Hepatocyte (in vitro differentiated cells): ENCODE results near the gene DUSP8. TPM values are rescaled to one million over a fixed set of nuclear protein-coding genes. Genes with fewer than 3 reads are reported as not detected.

Experiments
- DNase-seq: peaks from one replicate; pipeline ENCODE4 v3.0.0-alpha.2; 2016; ENCODE audit warnings: low spot score
- H2AFZ ChIP-seq: fragments of 200-600 bp; sonication (generic); 2 replicates; pipeline ENCODE4 v1.6.0; 2016; ENCODE audit warnings: antibody characterized with exemption, mild to moderate bottlenecking
- H3K27ac ChIP-seq: fragments of 200-600 bp; sonication (generic); 2 replicates; pipeline ENCODE4 v1.5.1; 2016; ENCODE audit warnings: mild to moderate bottlenecking
- H3K27me3 ChIP-seq: fragments of 200-600 bp; sonication (generic); 2 replicates; pipeline ENCODE4 v1.6.1; 2016
- H3K36me3 ChIP-seq: fragments of 200-600 bp; sonication (generic); replicated peaks from 2 replicates; pipeline ENCODE4 v1.5.1; 2016; ENCODE audit warnings: low read depth; ENCODE audit not compliant: insufficient read depth
- H3K4me1 ChIP-seq: fragments of 200-600 bp; sonication (generic); 2 replicates; pipeline ENCODE4 v1.5.1; 2016; ENCODE audit warnings: mild to moderate bottlenecking, moderate library complexity; ENCODE audit not compliant: insufficient read depth
- H3K4me2 ChIP-seq: fragments of 200-600 bp; sonication (generic); 2 replicates; pipeline ENCODE4 v1.6.0; 2016
- H3K4me3 ChIP-seq: fragments of 200-600 bp; sonication (generic); 2 replicates; pipeline ENCODE4 v1.5.1; 2016; ENCODE audit warnings: mild to moderate bottlenecking
- H3K79me2 ChIP-seq: fragments of 200-600 bp; sonication (generic); 2 replicates; pipeline ENCODE4 v1.6.0; 2017; ENCODE audit warnings: mild to moderate bottlenecking
- H3K9me2 ChIP-seq: fragments of 200-600 bp; sonication (generic); replicated peaks from 2 replicates; pipeline ENCODE4 v1.6.0; 2017; ENCODE audit warnings: mild to moderate bottlenecking; ENCODE audit not compliant: insufficient read depth
- H3K9me3 ChIP-seq: fragments of 200-600 bp; sonication (generic); 2 replicates; pipeline ENCODE4 v1.5.1; 2016; ENCODE audit warnings: low read depth, mild to moderate bottlenecking
- H4K20me1 ChIP-seq: fragments of 200-600 bp; sonication (generic); 2 replicates; pipeline ENCODE4 v1.6.0; 2016; ENCODE audit warnings: mild to moderate bottlenecking; ENCODE audit not compliant: insufficient read depth, poor library complexity, severe bottlenecking
- EZH2 ChIP-seq: fragments of 200-600 bp; sonication (generic); IDR thresholded peaks from 2 replicates; pipeline ENCODE4 v1.6.1; 2016; ENCODE audit warnings: antibody characterized with exemption, mild to moderate bottlenecking, borderline replicate concordance
- EZH2phosphoT487 ChIP-seq: fragments of 200-600 bp; sonication (generic); IDR thresholded peaks from one replicate; pipeline ENCODE4 v1.6.1; 2018; ENCODE audit warnings: antibody characterized with exemption, mild to moderate bottlenecking, low read depth, moderate library complexity; ENCODE audit not compliant: unreplicated experiment, severe bottlenecking
- WGBS: methylation state at CpG from one replicate; pipeline ENCODE4 v1.1.6; 2016; ENCODE audit warnings: low lambda C conversion rate; ENCODE audit errors: missing lambda C conversion rate; 5-methylcytosine and 5-hydroxymethylcytosine counted together
- polyA plus RNA-seq: library from polyadenylated mRNA; unstranded; fragments of >200 nt; fragmentation: Nextera tagmentation; extraction: Ambion mirVana; gene quantifications from 2 replicates; pipeline ENCODE4 v1.2.1, GENCODE V29; 2016
- total RNA-seq: library from RNA; depleted of rRNA; stranded (reverse); fragments of >200 nt; gene quantifications from 2 replicates; pipeline ENCODE4 v1.2.3, GENCODE V29; 2014
- TF ChIP-seq, protein P1 (sequence below): fragments of 200-600 bp; sonication (generic); IDR thresholded peaks from 2 replicates; pipeline ENCODE4 v1.5.1; 2016; ENCODE audit warnings: antibody characterized with exemption, mild to moderate bottlenecking; ENCODE audit not compliant: poor library complexity

DUSP8 gene
- total and polyA plus RNA-seq, 2 experiments from 2014 or later, result 8.0 to 17.7 TPM

DNA sequence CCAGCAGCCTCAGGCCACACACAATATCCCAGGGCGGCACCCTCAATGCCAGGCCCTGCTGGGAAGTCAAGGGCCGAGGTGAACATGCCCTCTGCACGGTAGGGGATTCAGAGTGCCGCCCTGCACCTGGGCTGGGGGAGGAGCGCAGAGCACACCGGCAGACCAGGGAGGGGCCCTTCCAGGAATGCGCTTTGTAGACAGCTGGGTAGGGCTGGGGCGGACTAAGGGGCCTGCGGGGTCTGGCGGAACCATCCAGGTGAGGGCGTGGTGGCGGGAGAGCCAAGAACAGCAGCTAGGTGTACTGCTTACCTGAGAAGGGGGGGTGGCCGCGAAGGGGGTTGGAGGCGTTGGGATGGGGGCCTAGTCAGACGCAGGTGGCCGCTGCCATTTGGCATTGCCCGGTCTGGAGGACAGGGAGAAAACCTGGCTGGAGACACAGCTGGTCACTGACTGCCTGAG, 26.0 kb downstream of the DUSP8 start:
- TF ChIP-seq, protein P1, sequence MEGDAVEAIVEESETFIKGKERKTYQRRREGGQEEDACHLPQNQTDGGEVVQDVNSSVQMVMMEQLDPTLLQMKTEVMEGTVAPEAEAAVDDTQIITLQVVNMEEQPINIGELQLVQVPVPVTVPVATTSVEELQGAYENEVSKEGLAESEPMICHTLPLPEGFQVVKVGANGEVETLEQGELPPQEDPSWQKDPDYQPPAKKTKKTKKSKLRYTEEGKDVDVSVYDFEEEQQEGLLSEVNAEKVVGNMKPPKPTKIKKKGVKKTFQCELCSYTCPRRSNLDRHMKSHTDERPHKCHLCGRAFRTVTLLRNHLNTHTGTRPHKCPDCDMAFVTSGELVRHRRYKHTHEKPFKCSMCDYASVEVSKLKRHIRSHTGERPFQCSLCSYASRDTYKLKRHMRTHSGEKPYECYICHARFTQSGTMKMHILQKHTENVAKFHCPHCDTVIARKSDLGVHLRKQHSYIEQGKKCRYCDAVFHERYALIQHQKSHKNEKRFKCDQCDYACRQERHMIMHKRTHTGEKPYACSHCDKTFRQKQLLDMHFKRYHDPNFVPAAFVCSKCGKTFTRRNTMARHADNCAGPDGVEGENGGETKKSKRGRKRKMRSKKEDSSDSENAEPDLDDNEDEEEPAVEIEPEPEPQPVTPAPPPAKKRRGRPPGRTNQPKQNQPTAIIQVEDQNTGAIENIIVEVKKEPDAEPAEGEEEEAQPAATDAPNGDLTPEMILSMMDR, result no peak
- TF ChIP-seq EZH2phosphoT487, result no peak
- no peak for TF ChIP-seq EZH2
- Histone ChIP-seq H3K27me3 (peaks cover 27% of the 10 kb centered on the region), H3K27ac (peak overlapping the region; percentile 80), H4K20me1 (no peaks in the 10 kb centered on the region), H3K9me3 (no peaks in the 10 kb centered on the region), H3K4me1 (peaks cover 20% of the 10 kb centered on the region), H2AFZ (no peak overlapping the region), H3K4me3 (no peak overlapping the region), H3K36me3 (no peaks in the 10 kb centered on the region), H3K9me2 (no peaks in the 10 kb centered on the region), H3K4me2 (peak overlapping the region; percentile 99), H3K79me2 (no peaks in the 10 kb centered on the region)
- WGBS, result 25% methylated on average over 15 of the region's 18 CpGs
- peak; percentile 79 for DNase-seq

GRCh38 chr11:1545432-1545831, 26.6 kb downstream of the DUSP8 start:
- Histone ChIP-seq H2AFZ (no peak overlapping the region), H3K4me1 (peaks cover 20% of the 10 kb centered on the region), H3K36me3 (no peaks in the 10 kb centered on the region), H4K20me1 (no peaks in the 10 kb centered on the region), H3K9me3 (no peaks in the 10 kb centered on the region), H3K27me3 (peaks cover 27% of the 10 kb centered on the region), H3K9me2 (no peaks in the 10 kb centered on the region), H3K27ac (peak overlapping the region; percentile 43), H3K79me2 (no peaks in the 10 kb centered on the region), H3K4me3 (no peak overlapping the region), H3K4me2 (no peak overlapping the region)
- no peak for TF ChIP-seq EZH2phosphoT487
- TF ChIP-seq EZH2, result no peak
- TF ChIP-seq, protein P1, result no peak
- WGBS, result 89% methylated on average over 5 of the region's 5 CpGs
- no peak for DNase-seq

- no peak for DNase-seq
- H3K27ac ChIP-seq, result no peak overlapping the region
- H3K27me3 ChIP-seq, result peaks cover 32% of the 10 kb centered on the region
- TF ChIP-seq EZH2 (no peak), EZH2phosphoT487 (no peak)
- TF ChIP-seq, protein P1, result no peak
- no peaks in the 10 kb centered on the region for H3K9me2 ChIP-seq
- H4K20me1 ChIP-seq, result no peaks in the 10 kb centered on the region
- WGBS, result 85% methylated on average over 6 of the region's 6 CpGs
- H3K4me1 ChIP-seq, result peaks cover 20% of the 10 kb centered on the region
- H3K9me3 ChIP-seq, result no peaks in the 10 kb centered on the region
- H3K36me3 ChIP-seq, result no peaks in the 10 kb centered on the region
- no peak overlapping the region for H3K4me3 ChIP-seq
- no peak overlapping the region for H2AFZ ChIP-seq
- H3K79me2 ChIP-seq, result no peaks in the 10 kb centered on the region
- no peak overlapping the region for H3K4me2 ChIP-seq
Observed at GRCh38 chr11:1544536-1544935, 27.5 kb downstream of the DUSP8 start.

GRCh38 chr11:1543606-1544263, 28.3 kb downstream of the DUSP8 start:
- Histone ChIP-seq H3K4me3 (no peak overlapping the region), H3K9me3 (no peaks in the 10 kb centered on the region), H3K4me2 (no peak overlapping the region), H4K20me1 (no peaks in the 10 kb centered on the region), H3K4me1 (peaks cover 20% of the 10 kb centered on the region), H3K27ac (no peak overlapping the region), H3K27me3 (peaks cover 29% of the 10 kb centered on the region), H3K36me3 (no peaks in the 10 kb centered on the region), H3K9me2 (no peaks in the 10 kb centered on the region), H2AFZ (no peak overlapping the region), H3K79me2 (no peaks in the 10 kb centered on the region)
- TF ChIP-seq EZH2phosphoT487, result no peak
- TF ChIP-seq EZH2, result no peak
- TF ChIP-seq, protein P1, result no peak
- WGBS, result 85% methylated on average over 13 of the region's 13 CpGs
- DNase-seq, result no peak
